HepG2 (cell line): ENCODE data around the gene KHK. TPM values are rescaled to one million over a fixed set of nuclear protein-coding genes. Genes with fewer than 3 reads are reported as not detected.

Experiments
- PATZ1 ChIP-seq: sonication (generic); formaldehyde crosslinking; IDR thresholded peaks from 2 replicates; pipeline ENCODE4 v1.4.0; 2020; ENCODE audit warnings: missing genetic modification reagents
- PAWR ChIP-seq: sonication (generic); formaldehyde crosslinking; IDR thresholded peaks from 2 replicates; pipeline ENCODE4 v1.4.0; 2020; ENCODE audit warnings: missing genetic modification reagents, mild to moderate bottlenecking, borderline replicate concordance
- RBM39 ChIP-seq: fragments of 200-400 bp; formaldehyde crosslinking; IDR thresholded peaks from one replicate; pipeline ENCODE4 v1.6.1; 2018; ENCODE audit warnings: antibody characterized with exemption, mild to moderate bottlenecking, low read depth, low read length; ENCODE audit not compliant: poor library complexity, severe bottlenecking
- SNAPC5 ChIP-seq: sonication (generic); formaldehyde crosslinking; IDR thresholded peaks from 2 replicates; pipeline ENCODE4 v1.8.1; 2023; ENCODE audit warnings: mild to moderate bottlenecking, missing genetic modification reagents, borderline replicate concordance
- TFE3 ChIP-seq: IDR thresholded peaks from 2 replicates; pipeline ENCODE4 v1.6.1; 2016
- ZBTB14 ChIP-seq: sonication (generic); formaldehyde crosslinking; IDR thresholded peaks from 2 replicates; pipeline ENCODE4 v1.4.0; 2020; ENCODE audit warnings: missing genetic modification reagents
- ZBTB21 ChIP-seq: sonication (generic); formaldehyde crosslinking; IDR thresholded peaks from 2 replicates; pipeline ENCODE4 v1.4.0; 2020; ENCODE audit warnings: missing genetic modification reagents
- ZNF34 ChIP-seq: sonication (generic); formaldehyde crosslinking; IDR thresholded peaks from 2 replicates; pipeline ENCODE4 v1.4.0; 2020; ENCODE audit warnings: mild to moderate bottlenecking, missing genetic modification reagents, borderline replicate concordance
- ZNF703 ChIP-seq: sonication (generic); formaldehyde crosslinking; IDR thresholded peaks from 2 replicates; pipeline ENCODE4 v1.5.1; 2020; ENCODE audit warnings: missing genetic modification reagents, mild to moderate bottlenecking, moderate library complexity, borderline replicate concordance
- ZNF75D ChIP-seq: sonication (generic); formaldehyde crosslinking; IDR thresholded peaks from 2 replicates; pipeline ENCODE4 v1.8.1; 2023; ENCODE audit warnings: missing genetic modification reagents, mild to moderate bottlenecking, borderline replicate concordance
- ZNF784 ChIP-seq: sonication (generic); formaldehyde crosslinking; IDR thresholded peaks from 2 replicates; pipeline ENCODE4 v1.5.1; 2020; ENCODE audit warnings: missing genetic modification reagents, mild to moderate bottlenecking, borderline replicate concordance
- ZNF816 ChIP-seq: sonication (generic); formaldehyde crosslinking; IDR thresholded peaks from 2 replicates; pipeline ENCODE4 v1.8.0; 2022; ENCODE audit warnings: missing genetic modification reagents, mild to moderate bottlenecking, borderline replicate concordance
- ZNF841 ChIP-seq: sonication (generic); formaldehyde crosslinking; IDR thresholded peaks from 2 replicates; pipeline ENCODE4 v1.8.1; 2023; ENCODE audit warnings: missing genetic modification reagents, borderline replicate concordance
- polyA plus RNA-seq, 8 experiments: library from polyadenylated mRNA; depleted of rRNA in 3 of 8; stranded (reverse) in 7 of 8; unstranded in 1 of 8; fragments of >200 nt; fragmentation: Illumina TruSeq in 4 of 8; extraction: Trizol in 4 of 8; gene quantifications; 2 replicates each; pipeline versions ENCODE4 v1.2.1 to v1.2.3, GENCODE V29; 2011 to 2016; ENCODE audit warnings: low read depth in 4 of 8, missing spikeins in 1 of 8, mixed read lengths in 1 of 8; ENCODE audit not compliant: insufficient read depth in 1 of 8
- total RNA-seq, 5 experiments: library from RNA; depleted of rRNA; stranded (reverse); fragments of >200 nt; fragmentation: Illumina TruSeq; extraction: Trizol; gene quantifications; 2 replicates each; pipeline ENCODE4 v1.2.3, GENCODE V29; 2016; ENCODE audit warnings: low read depth in 1 of 5
- TF ChIP-seq, protein P1 (sequence below): sonication (generic); formaldehyde crosslinking; IDR thresholded peaks from 2 replicates; pipeline ENCODE4 v1.5.1; 2020; ENCODE audit warnings: mild to moderate bottlenecking, missing genetic modification reagents, moderate library complexity
- TF ChIP-seq, protein P2 (sequence below): sonication (generic); formaldehyde crosslinking; IDR thresholded peaks from 2 replicates; pipeline ENCODE4 v1.8.1; 2022; ENCODE audit warnings: mild to moderate bottlenecking, missing genetic modification reagents

KHK gene
- total and polyA plus RNA-seq, 2 of the 13 experiments (the other 11 are each of a cell fraction or from before 2014, with no cell fraction given) = 40.9 to 99.2 TPM

GRCh38 chr2:27086724-27087593 lies at the start of gene KHK (continued):
- TF ChIP-seq PATZ1 (0 out of 2 replicates have a peak, but pooled peaks have one; percentile 17), ZNF75D (no peak), ZNF841 (CRISPR knock-in tag) (0 out of 2 replicates have a peak, but pooled peaks have one; percentile 9), ZNF816 (CRISPR knock-in tag) (peak; percentile 61; the same call in 1 of the 2 replicates), RBM39 (peak; percentile 11), TFE3 (CRISPR knock-in tag) (peak; percentile 6; the same call in 1 of the 2 replicates), ZNF703 (no peak), PAWR (no peak), ZNF784 (CRISPR knock-in tag) (no peak), ZBTB14 (CRISPR knock-in tag) (no peak; the same call in 1 of the 2 replicates), SNAPC5 (no peak), ZBTB21 (CRISPR knock-in tag) (no peak), ZNF34 (CRISPR knock-in tag) (peak; percentile 27; the same call in 1 of the 2 replicates)
- TF ChIP-seq, protein P1, sequence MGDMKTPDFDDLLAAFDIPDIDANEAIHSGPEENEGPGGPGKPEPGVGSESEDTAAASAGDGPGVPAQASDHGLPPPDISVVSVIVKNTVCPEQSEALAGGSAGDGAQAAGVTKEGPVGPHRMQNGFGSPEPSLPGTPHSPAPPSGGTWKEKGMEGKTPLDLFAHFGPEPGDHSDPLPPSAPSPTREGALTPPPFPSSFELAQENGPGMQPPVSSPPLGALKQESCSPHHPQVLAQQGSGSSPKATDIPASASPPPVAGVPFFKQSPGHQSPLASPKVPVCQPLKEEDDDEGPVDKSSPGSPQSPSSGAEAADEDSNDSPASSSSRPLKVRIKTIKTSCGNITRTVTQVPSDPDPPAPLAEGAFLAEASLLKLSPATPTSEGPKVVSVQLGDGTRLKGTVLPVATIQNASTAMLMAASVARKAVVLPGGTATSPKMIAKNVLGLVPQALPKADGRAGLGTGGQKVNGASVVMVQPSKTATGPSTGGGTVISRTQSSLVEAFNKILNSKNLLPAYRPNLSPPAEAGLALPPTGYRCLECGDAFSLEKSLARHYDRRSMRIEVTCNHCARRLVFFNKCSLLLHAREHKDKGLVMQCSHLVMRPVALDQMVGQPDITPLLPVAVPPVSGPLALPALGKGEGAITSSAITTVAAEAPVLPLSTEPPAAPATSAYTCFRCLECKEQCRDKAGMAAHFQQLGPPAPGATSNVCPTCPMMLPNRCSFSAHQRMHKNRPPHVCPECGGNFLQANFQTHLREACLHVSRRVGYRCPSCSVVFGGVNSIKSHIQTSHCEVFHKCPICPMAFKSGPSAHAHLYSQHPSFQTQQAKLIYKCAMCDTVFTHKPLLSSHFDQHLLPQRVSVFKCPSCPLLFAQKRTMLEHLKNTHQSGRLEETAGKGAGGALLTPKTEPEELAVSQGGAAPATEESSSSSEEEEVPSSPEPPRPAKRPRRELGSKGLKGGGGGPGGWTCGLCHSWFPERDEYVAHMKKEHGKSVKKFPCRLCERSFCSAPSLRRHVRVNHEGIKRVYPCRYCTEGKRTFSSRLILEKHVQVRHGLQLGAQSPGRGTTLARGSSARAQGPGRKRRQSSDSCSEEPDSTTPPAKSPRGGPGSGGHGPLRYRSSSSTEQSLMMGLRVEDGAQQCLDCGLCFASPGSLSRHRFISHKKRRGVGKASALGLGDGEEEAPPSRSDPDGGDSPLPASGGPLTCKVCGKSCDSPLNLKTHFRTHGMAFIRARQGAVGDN (CRISPR knock-in tag) = peak; percentile 93
- TF ChIP-seq, protein P2, sequence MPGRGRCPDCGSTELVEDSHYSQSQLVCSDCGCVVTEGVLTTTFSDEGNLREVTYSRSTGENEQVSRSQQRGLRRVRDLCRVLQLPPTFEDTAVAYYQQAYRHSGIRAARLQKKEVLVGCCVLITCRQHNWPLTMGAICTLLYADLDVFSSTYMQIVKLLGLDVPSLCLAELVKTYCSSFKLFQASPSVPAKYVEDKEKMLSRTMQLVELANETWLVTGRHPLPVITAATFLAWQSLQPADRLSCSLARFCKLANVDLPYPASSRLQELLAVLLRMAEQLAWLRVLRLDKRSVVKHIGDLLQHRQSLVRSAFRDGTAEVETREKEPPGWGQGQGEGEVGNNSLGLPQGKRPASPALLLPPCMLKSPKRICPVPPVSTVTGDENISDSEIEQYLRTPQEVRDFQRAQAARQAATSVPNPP = no peak
